ENCODE measurements around the gene MYL2. TPM values are rescaled to one million over a fixed set of nuclear protein-coding genes. Genes with fewer than 3 reads are reported as not detected.

Gene MYL2
- total RNA-seq, 2 experiments from 2014 or later = not detected

- ATAC-seq (no peak), DNase-seq (no peak)
- ChIA-PET CTCF (interaction anchor here (1.3 kb wide), 2 partner anchors 53 to 358 kb away, joined by 4 to 5 read pairs; no protein-coding TSS in a partner anchor), POLR2A (no interaction called here)
- no peak for TF ChIP-seq CTCF (IDR thresholded peaks at IDR 0.05)
- Mint-ChIP-seq H3K27ac (no peak overlapping the region), H3K36me3 (ENCODE audit: low read depth) (no peaks in the 10 kb centered on the region), H3K9me3 (peaks cover 3% of the 10 kb centered on the region), H3K4me3 (no peak overlapping the region), H3K4me1 (ENCODE audit: low read depth) (peaks cover 5% of the 10 kb centered on the region), H3K27me3 (peaks cover 12% of the 10 kb centered on the region)
- intact Hi-C loops (cut with micrococcal nuclease) = no loop called here
Measured at GRCh38 chr12:110940933-110941332, 20.6 kb upstream of the MYL2 start.

DNA sequence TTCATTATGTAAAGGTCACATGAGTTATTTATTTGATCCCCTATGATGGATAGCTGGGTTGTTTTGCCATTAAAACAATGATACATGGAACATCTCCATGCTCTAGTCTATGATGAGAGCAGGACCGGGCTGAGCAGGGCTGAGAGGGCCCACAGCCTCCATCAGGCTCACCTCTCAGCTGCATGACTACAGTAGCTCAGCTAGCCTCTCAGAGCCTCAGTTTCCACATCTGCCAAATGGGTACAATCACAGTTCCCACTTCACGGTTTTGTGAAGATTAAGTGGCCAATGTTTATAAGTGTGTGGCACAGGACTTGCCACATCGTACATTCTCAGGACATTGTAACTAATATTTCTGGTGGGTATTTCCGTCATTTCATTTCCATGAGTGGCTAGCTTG is 19.9 kb upstream of the MYL2 start:
- CTCF ChIA-PET = interaction anchor here (1.3 kb wide), 2 partner anchors 53 to 358 kb away, joined by 4 to 5 read pairs; no protein-coding TSS in a partner anchor
- Mint-ChIP-seq H3K4me3 (no peak overlapping the region), H3K4me1 (ENCODE audit: low read depth) (peaks cover 5% of the 10 kb centered on the region)

GRCh38 chr12:110937104-110937641 is 16.8 kb upstream of the MYL2 start:
- POLR2A ChIA-PET = interaction anchor here (0.7 kb wide), 1 partner anchor 247 kb away, joined by 3 read pairs; no protein-coding TSS in a partner anchor
- peak; percentile 54 for DNase-seq

More for the DNA sequence above, 19.9 kb upstream of the MYL2 start:
- TF ChIP-seq CTCF (IDR thresholded peaks at IDR 0.05) = no peak
- Mint-ChIP-seq H3K36me3 (ENCODE audit: low read depth) (no peaks in the 10 kb centered on the region), H3K9me3 (no peaks in the 10 kb centered on the region), H3K27me3 (peaks cover 12% of the 10 kb centered on the region), H3K27ac (no peak overlapping the region)
- POLR2A ChIA-PET = no interaction called here
- no peak for ATAC-seq
- intact Hi-C loops (cut with micrococcal nuclease) = no loop called here
- no peak for DNase-seq

GRCh38 chr12:110936367-110937103 is 16.2 kb upstream of the MYL2 start:
- intact Hi-C loops (cut with micrococcal nuclease) = loop anchor here (10.0 kb wide), 1 partner anchor 368 kb away; no protein-coding TSS in a partner anchor
- peaks cover 5% of the 10 kb centered on the region for H3K4me1 Mint-ChIP-seq (ENCODE audit: low read depth)
- H3K27ac Mint-ChIP-seq = no peak overlapping the region
- POLR2A ChIA-PET = no interaction called here
- CTCF ChIA-PET = interaction anchor here (1.0 to 3.0 kb wide), 11 partner anchors 9 to 525 kb away, joined by 3 to 18 read pairs (median 4); no protein-coding TSS in a partner anchor
- peaks cover 11% of the 10 kb centered on the region for H3K27me3 Mint-ChIP-seq
- H3K9me3 Mint-ChIP-seq = no peaks in the 10 kb centered on the region
- no peak overlapping the region for H3K4me3 Mint-ChIP-seq
- DNase-seq (no peak), ATAC-seq (no peak)
- H3K36me3 Mint-ChIP-seq (ENCODE audit: low read depth) = no peaks in the 10 kb centered on the region
- TF ChIP-seq CTCF (IDR thresholded peaks at IDR 0.05) = no peak

More at GRCh38 chr12:110937104-110937641, 16.8 kb upstream of the MYL2 start:
- no peak overlapping the region for H3K4me3 Mint-ChIP-seq
- no peak for ATAC-seq
- peaks cover 5% of the 10 kb centered on the region for H3K4me1 Mint-ChIP-seq (ENCODE audit: low read depth)
- TF ChIP-seq CTCF (IDR thresholded peaks at IDR 0.05) = peak; percentile 99
- no peaks in the 10 kb centered on the region for H3K36me3 Mint-ChIP-seq (ENCODE audit: low read depth)
- H3K9me3 Mint-ChIP-seq = no peaks in the 10 kb centered on the region
- H3K27ac Mint-ChIP-seq = no peak overlapping the region
- H3K27me3 Mint-ChIP-seq = peaks cover 11% of the 10 kb centered on the region
- CTCF ChIA-PET = interaction anchor here (0.6 to 3.0 kb wide), 18 partner anchors 9 to 524 kb away, joined by 3 to 18 read pairs (median 4); no protein-coding TSS in a partner anchor
- intact Hi-C loops (cut with micrococcal nuclease) = loop anchor here (10.0 kb wide), 1 partner anchor 368 kb away; no protein-coding TSS in a partner anchor

- Mint-ChIP-seq H3K27me3 (peaks cover 11% of the 10 kb centered on the region), H3K4me3 (no peak overlapping the region), H3K4me1 (ENCODE audit: low read depth) (peaks cover 5% of the 10 kb centered on the region), H3K27ac (no peak overlapping the region), H3K36me3 (ENCODE audit: low read depth) (no peaks in the 10 kb centered on the region), H3K9me3 (no peaks in the 10 kb centered on the region)
- TF ChIP-seq CTCF (IDR thresholded peaks at IDR 0.05) = no peak
- ATAC-seq (no peak), DNase-seq (no peak)
- CTCF ChIA-PET = interaction anchor here (1.2 to 3.0 kb wide), 2 partner anchors 338 to 364 kb away, joined by 3 to 18 read pairs; no protein-coding TSS in a partner anchor
- POLR2A ChIA-PET = no interaction called here
- intact Hi-C loops (cut with micrococcal nuclease) = loop anchor here (10.0 kb wide), 1 partner anchor 369 kb away; no protein-coding TSS in a partner anchor
Measured at GRCh38 chr12:110935588-110935987, 15.2 kb upstream of the MYL2 start.
